Ishikawa (cell line): ENCODE measurements around the gene FAM78A.

Source experiments
- CEBPB ChIP-seq: IDR thresholded peaks from 2 replicates; pipeline ENCODE4 v1.6.1; 2012
- CREB1 ChIP-seq: IDR thresholded peaks from 2 replicates; pipeline ENCODE4 v1.6.1; 2012; ENCODE audit warnings: low read depth
- EP300 ChIP-seq: IDR thresholded peaks from 2 replicates; pipeline ENCODE4 v1.6.1; 2012; ENCODE audit warnings: borderline replicate concordance
- FOXM1 ChIP-seq: IDR thresholded peaks from 2 replicates; pipeline ENCODE4 v1.6.1; 2012; ENCODE audit warnings: low read depth, borderline replicate concordance
- NFIC ChIP-seq: IDR thresholded peaks from 2 replicates; pipeline ENCODE4 v1.6.1; 2012
- RAD21 ChIP-seq: IDR thresholded peaks from 2 replicates; pipeline ENCODE4 v1.6.1; 2012; ENCODE audit warnings: low read depth
- TAF1 ChIP-seq: IDR thresholded peaks from 2 replicates; pipeline ENCODE4 v1.6.1; 2012; ENCODE audit warnings: low read depth, mild to moderate bottlenecking
- TCF12 ChIP-seq: IDR thresholded peaks from 2 replicates; pipeline ENCODE4 v1.6.1; 2012; ENCODE audit warnings: low read depth
- TEAD4 ChIP-seq: IDR thresholded peaks from 2 replicates; pipeline ENCODE4 v1.6.1; 2012
- YY1 ChIP-seq: IDR thresholded peaks from 2 replicates; pipeline ENCODE4 v1.6.1; 2012; ENCODE audit warnings: low read depth
- TF ChIP-seq, protein P1 (sequence below): IDR thresholded peaks from 2 replicates; pipeline ENCODE4 v1.6.1; 2012
- TF ChIP-seq, protein P2 (sequence below): IDR thresholded peaks from 2 replicates; pipeline ENCODE4 v1.6.1; 2012
- TF ChIP-seq, protein P3 (sequence below): IDR thresholded peaks from 2 replicates; pipeline ENCODE4 v1.6.1; 2012; ENCODE audit warnings: low read depth, mild to moderate bottlenecking

DNA sequence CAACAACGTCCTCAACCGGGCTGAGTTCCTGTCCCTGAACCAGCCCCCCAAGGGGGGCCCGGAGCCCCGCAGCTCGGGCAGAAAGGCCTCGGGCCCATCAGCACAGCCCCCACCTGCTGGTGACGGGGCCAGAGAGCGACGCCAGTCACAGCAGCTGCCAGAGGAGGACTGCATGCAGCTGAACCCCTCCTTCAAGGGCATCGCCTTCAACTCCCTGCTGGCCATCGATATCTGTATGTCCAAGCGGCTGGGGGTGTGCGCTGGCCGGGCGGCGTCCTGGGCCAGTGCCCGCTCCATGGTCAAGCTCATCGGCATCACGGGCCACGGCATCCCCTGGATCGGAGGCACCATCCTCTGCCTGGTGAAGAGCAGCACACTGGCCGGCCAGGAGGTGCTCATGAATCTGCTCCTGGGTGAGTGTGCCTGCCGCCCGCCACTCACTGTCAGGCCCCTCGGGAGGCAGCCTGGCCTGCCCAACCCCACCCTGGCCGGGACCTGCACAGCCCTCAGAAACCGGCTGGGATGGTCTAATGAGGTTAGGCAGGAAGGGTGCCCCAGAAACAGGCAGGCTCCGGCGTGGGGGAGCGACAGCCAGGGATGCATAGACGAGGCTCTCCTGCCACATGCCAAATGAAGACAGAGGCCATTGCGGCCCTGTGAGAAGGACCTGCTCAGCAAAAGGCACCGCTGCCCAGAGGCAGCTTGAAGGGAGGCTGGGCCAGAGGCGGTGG, 13.9 kb upstream of the FAM78A start:
- TF ChIP-seq, protein P1, sequence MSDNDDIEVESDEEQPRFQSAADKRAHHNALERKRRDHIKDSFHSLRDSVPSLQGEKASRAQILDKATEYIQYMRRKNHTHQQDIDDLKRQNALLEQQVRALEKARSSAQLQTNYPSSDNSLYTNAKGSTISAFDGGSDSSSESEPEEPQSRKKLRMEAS, result no peak
- TF ChIP-seq, protein P2, sequence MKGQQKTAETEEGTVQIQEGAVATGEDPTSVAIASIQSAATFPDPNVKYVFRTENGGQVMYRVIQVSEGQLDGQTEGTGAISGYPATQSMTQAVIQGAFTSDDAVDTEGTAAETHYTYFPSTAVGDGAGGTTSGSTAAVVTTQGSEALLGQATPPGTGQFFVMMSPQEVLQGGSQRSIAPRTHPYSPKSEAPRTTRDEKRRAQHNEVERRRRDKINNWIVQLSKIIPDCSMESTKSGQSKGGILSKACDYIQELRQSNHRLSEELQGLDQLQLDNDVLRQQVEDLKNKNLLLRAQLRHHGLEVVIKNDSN, result no peak
- no peak for TF ChIP-seq RAD21
- no peak for TF ChIP-seq YY1
- TF ChIP-seq, protein P3, sequence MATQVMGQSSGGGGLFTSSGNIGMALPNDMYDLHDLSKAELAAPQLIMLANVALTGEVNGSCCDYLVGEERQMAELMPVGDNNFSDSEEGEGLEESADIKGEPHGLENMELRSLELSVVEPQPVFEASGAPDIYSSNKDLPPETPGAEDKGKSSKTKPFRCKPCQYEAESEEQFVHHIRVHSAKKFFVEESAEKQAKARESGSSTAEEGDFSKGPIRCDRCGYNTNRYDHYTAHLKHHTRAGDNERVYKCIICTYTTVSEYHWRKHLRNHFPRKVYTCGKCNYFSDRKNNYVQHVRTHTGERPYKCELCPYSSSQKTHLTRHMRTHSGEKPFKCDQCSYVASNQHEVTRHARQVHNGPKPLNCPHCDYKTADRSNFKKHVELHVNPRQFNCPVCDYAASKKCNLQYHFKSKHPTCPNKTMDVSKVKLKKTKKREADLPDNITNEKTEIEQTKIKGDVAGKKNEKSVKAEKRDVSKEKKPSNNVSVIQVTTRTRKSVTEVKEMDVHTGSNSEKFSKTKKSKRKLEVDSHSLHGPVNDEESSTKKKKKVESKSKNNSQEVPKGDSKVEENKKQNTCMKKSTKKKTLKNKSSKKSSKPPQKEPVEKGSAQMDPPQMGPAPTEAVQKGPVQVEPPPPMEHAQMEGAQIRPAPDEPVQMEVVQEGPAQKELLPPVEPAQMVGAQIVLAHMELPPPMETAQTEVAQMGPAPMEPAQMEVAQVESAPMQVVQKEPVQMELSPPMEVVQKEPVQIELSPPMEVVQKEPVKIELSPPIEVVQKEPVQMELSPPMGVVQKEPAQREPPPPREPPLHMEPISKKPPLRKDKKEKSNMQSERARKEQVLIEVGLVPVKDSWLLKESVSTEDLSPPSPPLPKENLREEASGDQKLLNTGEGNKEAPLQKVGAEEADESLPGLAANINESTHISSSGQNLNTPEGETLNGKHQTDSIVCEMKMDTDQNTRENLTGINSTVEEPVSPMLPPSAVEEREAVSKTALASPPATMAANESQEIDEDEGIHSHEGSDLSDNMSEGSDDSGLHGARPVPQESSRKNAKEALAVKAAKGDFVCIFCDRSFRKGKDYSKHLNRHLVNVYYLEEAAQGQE, result no peak
- TF ChIP-seq CREB1, result no peak
- no peak for TF ChIP-seq NFIC
- TF ChIP-seq TEAD4, result no peak
- TF ChIP-seq EP300, result no peak
- TF ChIP-seq TAF1, result no peak
- TF ChIP-seq CEBPB, result no peak
- no peak for TF ChIP-seq TCF12
- TF ChIP-seq FOXM1, result no peak
